Esophagus squamous epithelium (tissue), 5 donors: ENCODE results near the gene DNAJB6. TPM values are rescaled to one million over a fixed set of nuclear protein-coding genes. Genes with fewer than 3 reads are reported as not detected.

Source experiments
- DNase-seq: peaks from one replicate; lab custom pipeline; 2025; lab: John Stamatoyannopoulos, UW
- H3K27ac ChIP-seq, 4 donors: fragments of 200-600 bp; sonication (generic); one replicate each; pipeline ENCODE4 v1.5.1; 2016 to 2019; ENCODE audit warnings: mild to moderate bottlenecking in 1 of 4
- H3K27me3 ChIP-seq, 4 donors: fragments of 200-600 bp; sonication (generic); 1 replicate in 3 of 4; 2 replicates in 1 of 4; pipeline versions ENCODE4 v1.5.1 to v1.6.0; 2017 to 2021; ENCODE audit warnings: antibody characterized with exemption in 1 of 4
- H3K36me3 ChIP-seq, 3 donors: fragments of 200-600 bp; sonication (generic); one replicate each; pipeline ENCODE4 v1.5.1; 2016 to 2019
- H3K4me1 ChIP-seq, 3 donors: fragments of 200-600 bp; sonication (generic); one replicate each; pipeline ENCODE4 v1.5.1; 2017 to 2019
- H3K4me3 ChIP-seq, 4 donors: fragments of 200-600 bp; sonication (generic); 1 replicate in 3 of 4; 2 replicates in 1 of 4; pipeline ENCODE4 v1.5.1; 2016 to 2019; ENCODE audit warnings: mild to moderate bottlenecking in 2 of 4, moderate library complexity in 1 of 4
- H3K9me3 ChIP-seq, 3 donors: fragments of 200-600 bp; sonication (generic); one replicate each; pipeline ENCODE4 v1.5.1; 2016 to 2019
- POLR2A ChIP-seq, 4 donors: fragments of 450-650 bp; IDR thresholded peaks; one replicate each; pipeline ENCODE4 v1.6.1; 2017; ENCODE audit warnings: antibody characterized with exemption in 4 of 4, mild to moderate bottlenecking in 4 of 4, moderate library complexity in 3 of 4
- WGBS, 2 donors: methylation state at CpG; one replicate each; pipeline ENCODE4 v1.1.5; 2018; 5-methylcytosine and 5-hydroxymethylcytosine counted together
- intact Hi-C: fragments of 100-400 bp; cut with DNase I; formaldehyde crosslinking; loops from one replicate; pipeline ENCODE4 v1.15.0; 2022
- total RNA-seq, 4 donors: library from RNA; depleted of rRNA; stranded (reverse); fragments of >200 nt; gene quantifications; one replicate each; pipeline ENCODE4 v1.1.0, GENCODE V29; 2016
- TF ChIP-seq, protein P1 (sequence below), 6 experiments: fragments of 450-650 bp in 4 of 6; fragments of 200-600 bp in 2 of 6; sonication (generic) in 2 of 6; IDR thresholded peaks; one replicate each; pipeline ENCODE4 v1.5.1; 2016 to 2019; ENCODE audit warnings: antibody characterized with exemption in 6 of 6, mild to moderate bottlenecking in 4 of 6, moderate library complexity in 4 of 6
- donor health status: DM: yes; HTN: yes; CAD: no.

Gene DNAJB6
- total RNA-seq, 4 donors from 2014 or later, result 96.5 to 193 (median 160) TPM

DNA sequence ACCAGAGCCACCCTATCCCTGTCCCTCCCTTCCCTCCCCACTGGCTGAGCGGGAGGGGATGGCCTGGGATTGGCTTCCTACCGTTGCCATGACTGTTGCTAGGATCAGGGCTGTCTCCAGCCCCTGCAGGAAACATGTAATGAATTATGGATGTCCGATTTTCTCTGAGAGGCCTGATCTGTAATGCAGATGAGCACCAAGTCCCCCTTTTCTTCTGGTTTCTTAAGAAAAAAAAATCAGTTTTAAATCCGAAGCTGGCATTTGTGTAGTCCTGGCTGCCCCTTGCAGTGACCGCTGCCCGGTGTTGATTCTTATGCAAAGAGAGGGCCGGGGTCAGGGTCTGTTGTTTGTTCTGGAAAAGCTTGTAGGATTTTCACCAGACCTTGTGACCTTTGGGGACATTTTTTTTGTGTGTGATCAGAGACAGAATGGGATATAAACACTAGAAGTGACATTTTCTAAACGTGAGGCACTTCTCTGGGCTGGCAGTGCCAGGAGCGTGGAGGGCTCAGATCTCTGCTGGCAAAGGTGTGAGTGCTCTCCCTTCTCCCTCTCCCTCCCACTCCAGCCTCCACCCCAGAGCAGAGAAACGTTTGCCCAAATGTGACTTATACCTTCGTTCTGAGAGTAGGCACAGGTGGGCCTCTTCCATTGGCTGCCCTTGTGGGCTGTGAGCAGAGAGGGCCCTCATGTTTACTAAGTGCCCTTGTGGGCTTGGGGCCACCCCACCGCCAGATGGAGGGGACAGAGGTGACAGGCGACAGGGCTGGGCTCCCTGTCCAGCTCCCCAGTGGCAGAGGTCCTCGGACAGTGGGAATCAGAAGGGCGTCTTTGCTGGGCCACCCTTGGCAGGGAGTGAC lies 127.5 kb downstream of the DNAJB6 start:
- Histone ChIP-seq H3K9me3 (no peaks in the 10 kb centered on the region), H3K4me1 (no peaks in the 10 kb centered on the region), H3K27me3 (peaks cover 0 to 65% (median 0%) of the 10 kb centered on the region in 4 donors), H3K36me3 (no peaks in the 10 kb centered on the region), H3K4me3 (no peak overlapping the region), H3K27ac (no peak overlapping the region)
- intact Hi-C loops, result no loop called here
- no peak for DNase-seq
- TF ChIP-seq POLR2A (IDR thresholded peaks at IDR 0.05), result no peak
- TF ChIP-seq, protein P1, sequence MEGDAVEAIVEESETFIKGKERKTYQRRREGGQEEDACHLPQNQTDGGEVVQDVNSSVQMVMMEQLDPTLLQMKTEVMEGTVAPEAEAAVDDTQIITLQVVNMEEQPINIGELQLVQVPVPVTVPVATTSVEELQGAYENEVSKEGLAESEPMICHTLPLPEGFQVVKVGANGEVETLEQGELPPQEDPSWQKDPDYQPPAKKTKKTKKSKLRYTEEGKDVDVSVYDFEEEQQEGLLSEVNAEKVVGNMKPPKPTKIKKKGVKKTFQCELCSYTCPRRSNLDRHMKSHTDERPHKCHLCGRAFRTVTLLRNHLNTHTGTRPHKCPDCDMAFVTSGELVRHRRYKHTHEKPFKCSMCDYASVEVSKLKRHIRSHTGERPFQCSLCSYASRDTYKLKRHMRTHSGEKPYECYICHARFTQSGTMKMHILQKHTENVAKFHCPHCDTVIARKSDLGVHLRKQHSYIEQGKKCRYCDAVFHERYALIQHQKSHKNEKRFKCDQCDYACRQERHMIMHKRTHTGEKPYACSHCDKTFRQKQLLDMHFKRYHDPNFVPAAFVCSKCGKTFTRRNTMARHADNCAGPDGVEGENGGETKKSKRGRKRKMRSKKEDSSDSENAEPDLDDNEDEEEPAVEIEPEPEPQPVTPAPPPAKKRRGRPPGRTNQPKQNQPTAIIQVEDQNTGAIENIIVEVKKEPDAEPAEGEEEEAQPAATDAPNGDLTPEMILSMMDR (IDR thresholded peaks at IDR 0.05), result no peak
- WGBS, 2 donors, result 36 to 50% methylated on average over 10 to 14 of the region's 15 CpGs

DNA sequence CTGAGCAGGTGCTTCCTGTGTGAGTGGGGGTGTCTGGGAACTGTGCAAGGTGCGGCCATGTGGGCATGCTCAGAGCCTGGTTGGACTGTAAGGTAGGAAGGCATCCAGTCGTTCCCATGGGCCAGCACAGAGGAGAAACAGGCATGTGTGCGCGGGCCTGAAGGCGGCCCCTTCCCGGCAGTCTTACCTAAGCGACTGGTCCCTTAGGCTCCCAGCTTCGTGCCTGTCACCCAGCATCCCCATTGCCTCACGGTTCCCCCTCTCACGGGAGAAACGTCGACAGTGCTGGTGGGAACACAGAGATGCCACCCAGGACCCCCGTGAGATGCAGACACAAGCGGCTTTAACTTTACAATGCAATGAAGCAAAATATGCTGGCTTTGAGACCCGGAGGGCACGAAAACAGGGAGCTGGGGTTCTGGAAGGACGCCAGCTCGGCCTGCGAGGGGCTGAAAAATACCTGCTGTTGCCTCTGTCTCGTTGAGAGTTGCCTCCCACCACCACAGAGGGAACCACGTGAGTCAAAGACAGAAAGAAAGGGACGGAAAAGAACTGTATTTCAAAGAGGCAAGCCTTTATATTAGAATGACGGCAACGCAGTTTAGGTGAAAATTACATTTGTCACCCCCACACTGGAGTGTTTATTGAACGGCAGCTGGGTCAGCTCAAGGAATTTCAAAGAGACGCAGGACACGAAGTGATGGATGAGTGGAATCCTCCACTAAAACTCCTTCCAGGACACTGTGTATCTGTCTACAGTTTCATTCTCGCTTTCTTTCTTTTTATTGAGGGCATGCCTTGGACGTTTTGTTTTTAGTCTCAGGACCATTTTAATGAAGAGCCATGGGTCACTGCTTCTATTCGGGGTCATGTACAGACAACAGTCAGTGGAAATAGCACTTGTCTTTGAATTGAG lies 128.4 kb downstream of the DNAJB6 start:
- Histone ChIP-seq H3K4me3 (peak overlapping the region in 1 of 4 donors; percentile 30), H3K36me3 (no peaks in the 10 kb centered on the region), H3K4me1 (no peaks in the 10 kb centered on the region), H3K27ac (no peak overlapping the region), H3K27me3 (peaks cover 0 to 67% (median 0%) of the 10 kb centered on the region in 4 donors), H3K9me3 (no peaks in the 10 kb centered on the region)
- no peak for TF ChIP-seq POLR2A (IDR thresholded peaks at IDR 0.05)
- TF ChIP-seq, protein P1 (IDR thresholded peaks at IDR 0.05), result no peak
- WGBS, 2 donors, result 27 to 29% methylated on average over 16 to 22 of the region's 30 CpGs
- no peak for DNase-seq
- intact Hi-C loops, result no loop called here

- no peaks in the 10 kb centered on the region for H3K4me1 ChIP-seq
- H3K27me3 ChIP-seq, result peaks cover 0 to 67% (median 0%) of the 10 kb centered on the region in 4 donors
Observed at GRCh38 chr7:157465891-157466866, 129.4 kb downstream of the DNAJB6 start.

DNA sequence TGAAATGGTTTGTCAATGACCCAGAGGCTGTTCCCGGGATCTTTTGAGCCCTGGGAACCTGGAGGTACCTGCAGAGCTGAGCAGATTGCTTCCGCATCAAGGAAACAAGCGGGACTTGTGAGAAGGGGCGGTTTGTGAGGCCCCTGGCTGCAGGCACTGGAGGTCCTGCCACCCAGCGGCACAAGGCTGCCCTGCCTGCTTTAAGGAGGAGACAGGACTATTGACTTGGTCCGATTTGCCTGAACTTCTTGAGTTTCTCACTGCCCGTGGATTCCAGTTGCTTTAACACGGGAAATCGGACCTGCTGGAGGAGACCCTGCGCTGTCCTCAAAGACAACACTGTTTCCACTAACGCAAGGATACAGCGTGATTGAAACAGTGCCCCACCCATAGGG lies 130.1 kb downstream of the DNAJB6 start:
- intact Hi-C loops, result no loop called here
- H3K36me3 ChIP-seq, result no peaks in the 10 kb centered on the region
- DNase-seq, result no peak
- H3K27me3 ChIP-seq, result peaks cover 0 to 65% (median 0%) of the 10 kb centered on the region in 4 donors
- H3K9me3 ChIP-seq, result no peaks in the 10 kb centered on the region
- H3K4me3 ChIP-seq, result no peak overlapping the region
- TF ChIP-seq POLR2A (IDR thresholded peaks at IDR 0.05), result no peak
- TF ChIP-seq, protein P1 (IDR thresholded peaks at IDR 0.05), result no peak
- H3K27ac ChIP-seq, result no peak overlapping the region
- 50 to 77% methylated on average over 1 to 8 of the region's 12 CpGs for WGBS, 2 donors
- H3K4me1 ChIP-seq, result no peaks in the 10 kb centered on the region

More at GRCh38 chr7:157465891-157466866, 129.4 kb downstream of the DNAJB6 start:
- no peak for DNase-seq
- WGBS, 2 donors, result 64 to 68% methylated on average over 40 to 41 of the region's 41 CpGs
- intact Hi-C loops, result no loop called here
- no peak for TF ChIP-seq POLR2A (IDR thresholded peaks at IDR 0.05)
- TF ChIP-seq, protein P1 (IDR thresholded peaks at IDR 0.05), result no peak
- Histone ChIP-seq H3K4me3 (peak overlapping the region in 1 of 4 donors; percentile 30), H3K36me3 (no peaks in the 10 kb centered on the region), H3K9me3 (no peaks in the 10 kb centered on the region), H3K27ac (no peak overlapping the region)

Other genes with a start within 250 kb of the DNAJB6 start
- gene UBE3C, start 198.1 kb upstream of the DNAJB6 start, total RNA-seq, result 100 to 1,000 TPM in 1 of 4 donors, 10 to 100 TPM in 3; 52.2 to 101 (median 68.3) TPM